GM12878 (cell line): ENCODE measurements around the gene ISLR.
A peak's percentile ranks its signal among the peaks of the same experiment; 100 is the strongest.

Experiments
- FOXK2 ChIP-seq: fragments of 450-650 bp; IDR thresholded peaks from 2 replicates; pipeline ENCODE4 v1.6.1; 2017; ENCODE audit warnings: mild to moderate bottlenecking, moderate library complexity
- GATAD2B ChIP-seq: fragments of 450-650 bp; conservative IDR thresholded peaks from 2 replicates; pipeline ENCODE4 v1.6.1; 2017; ENCODE audit warnings: low read depth, mild to moderate bottlenecking, moderate library complexity
- JUND ChIP-seq: IDR thresholded peaks from 2 replicates; pipeline ENCODE4 v1.6.1; 2012; ENCODE audit warnings: low read depth, mild to moderate bottlenecking, low read length, improper control_type of control experiment, moderate library complexity
- RAD21 ChIP-seq: IDR thresholded peaks from 2 replicates; pipeline ENCODE4 v1.6.1; 2011; ENCODE audit warnings: mild to moderate bottlenecking, low read depth, low read length, moderate library complexity; ENCODE audit not compliant: insufficient read depth
- RFX5 ChIP-seq: IDR thresholded peaks from 2 replicates; pipeline ENCODE4 v1.6.1; 2011; ENCODE audit warnings: low read depth, low read length, improper control_type of control experiment
- STAT1 ChIP-seq: fragments of 450-650 bp; conservative IDR thresholded peaks from 2 replicates; pipeline ENCODE4 v1.6.1; 2014; ENCODE audit warnings: antibody characterized with exemption, mild to moderate bottlenecking
- ZNF217 ChIP-seq: fragments of 450-650 bp; IDR thresholded peaks from 2 replicates; pipeline ENCODE4 v1.6.1; 2017; ENCODE audit warnings: antibody characterized with exemption, mild to moderate bottlenecking
- TF ChIP-seq, protein P1 (sequence below): fragments of 450-650 bp; formaldehyde crosslinking; IDR thresholded peaks from 2 replicates; pipeline ENCODE4 v1.4.0; 2020; ENCODE audit warnings: mild to moderate bottlenecking, moderate library complexity
- TF ChIP-seq, protein P2 (sequence below), 3 experiments: IDR thresholded peaks in 2 of 3; conservative IDR thresholded peaks in 1 of 3; 2 replicates each; pipeline ENCODE4 v1.5.1; 2011; ENCODE audit warnings: low read depth in 3 of 3, low read length in 3 of 3, mild to moderate bottlenecking in 3 of 3, control low read depth in 2 of 3, moderate library complexity in 2 of 3, inconsistent platforms in 1 of 3, mixed read lengths in 1 of 3; ENCODE audit not compliant: control insufficient read depth in 2 of 3, insufficient read depth in 1 of 3; ENCODE audit errors: extremely low read depth in 1 of 3
- TF ChIP-seq, protein P3 (sequence below): IDR thresholded peaks from 2 replicates; pipeline ENCODE4 v1.6.1; 2012; ENCODE audit warnings: low read depth, low read length, improper control_type of control experiment
- TF ChIP-seq, protein P4 (sequence below): fragments of 450-650 bp; IDR thresholded peaks from 2 replicates; pipeline ENCODE4 v1.6.1; 2017; ENCODE audit warnings: mild to moderate bottlenecking

DNA sequence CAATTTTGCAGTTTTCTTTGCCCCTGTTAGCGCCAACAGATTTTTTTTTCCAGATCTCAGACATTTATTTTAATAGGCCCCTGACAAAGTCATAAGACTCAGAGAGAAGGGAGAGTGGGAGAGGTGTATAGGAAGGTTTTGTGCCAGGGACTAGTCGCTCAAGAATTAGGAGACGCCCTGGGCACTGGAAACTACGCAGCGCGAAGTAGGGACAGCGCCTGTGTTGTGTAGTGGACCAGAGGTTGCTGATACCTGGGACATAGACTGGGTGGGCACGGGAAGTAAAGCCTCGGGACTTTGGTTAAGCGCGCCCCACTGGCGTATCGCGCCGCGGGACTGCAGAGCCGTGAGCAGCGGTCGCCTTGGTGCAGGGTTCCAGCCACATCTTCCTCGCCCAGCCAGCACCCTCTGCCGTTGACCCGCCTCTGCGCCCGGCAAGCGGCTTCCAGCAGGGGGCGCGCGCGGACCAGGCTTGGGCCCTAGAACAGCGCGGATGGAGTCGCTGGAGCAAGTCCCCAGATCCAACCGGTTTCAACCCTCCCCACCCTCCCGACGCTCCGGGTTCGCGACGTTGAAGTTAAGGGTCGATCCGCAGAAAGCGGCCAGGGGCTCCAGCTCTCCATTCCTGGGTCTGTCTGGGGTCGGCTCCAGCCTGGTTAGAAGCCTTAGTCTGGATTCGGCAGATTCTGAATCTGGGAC lies 46.1 kb upstream of the ISLR start:
- TF ChIP-seq JUND (no peak), ZNF217 (no peak), STAT1 (no peak), FOXK2 (no peak), RFX5 (no peak), GATAD2B (no peak), RAD21 (peak; percentile 99)
- TF ChIP-seq, protein P1, sequence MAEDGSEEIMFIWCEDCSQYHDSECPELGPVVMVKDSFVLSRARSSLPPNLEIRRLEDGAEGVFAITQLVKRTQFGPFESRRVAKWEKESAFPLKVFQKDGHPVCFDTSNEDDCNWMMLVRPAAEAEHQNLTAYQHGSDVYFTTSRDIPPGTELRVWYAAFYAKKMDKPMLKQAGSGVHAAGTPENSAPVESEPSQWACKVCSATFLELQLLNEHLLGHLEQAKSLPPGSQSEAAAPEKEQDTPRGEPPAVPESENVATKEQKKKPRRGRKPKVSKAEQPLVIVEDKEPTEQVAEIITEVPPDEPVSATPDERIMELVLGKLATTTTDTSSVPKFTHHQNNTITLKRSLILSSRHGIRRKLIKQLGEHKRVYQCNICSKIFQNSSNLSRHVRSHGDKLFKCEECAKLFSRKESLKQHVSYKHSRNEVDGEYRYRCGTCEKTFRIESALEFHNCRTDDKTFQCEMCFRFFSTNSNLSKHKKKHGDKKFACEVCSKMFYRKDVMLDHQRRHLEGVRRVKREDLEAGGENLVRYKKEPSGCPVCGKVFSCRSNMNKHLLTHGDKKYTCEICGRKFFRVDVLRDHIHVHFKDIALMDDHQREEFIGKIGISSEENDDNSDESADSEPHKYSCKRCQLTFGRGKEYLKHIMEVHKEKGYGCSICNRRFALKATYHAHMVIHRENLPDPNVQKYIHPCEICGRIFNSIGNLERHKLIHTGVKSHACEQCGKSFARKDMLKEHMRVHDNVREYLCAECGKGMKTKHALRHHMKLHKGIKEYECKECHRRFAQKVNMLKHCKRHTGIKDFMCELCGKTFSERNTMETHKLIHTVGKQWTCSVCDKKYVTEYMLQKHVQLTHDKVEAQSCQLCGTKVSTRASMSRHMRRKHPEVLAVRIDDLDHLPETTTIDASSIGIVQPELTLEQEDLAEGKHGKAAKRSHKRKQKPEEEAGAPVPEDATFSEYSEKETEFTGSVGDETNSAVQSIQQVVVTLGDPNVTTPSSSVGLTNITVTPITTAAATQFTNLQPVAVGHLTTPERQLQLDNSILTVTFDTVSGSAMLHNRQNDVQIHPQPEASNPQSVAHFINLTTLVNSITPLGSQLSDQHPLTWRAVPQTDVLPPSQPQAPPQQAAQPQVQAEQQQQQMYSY (CRISPR knock-in tag) = no peak
- TF ChIP-seq, protein P2, sequence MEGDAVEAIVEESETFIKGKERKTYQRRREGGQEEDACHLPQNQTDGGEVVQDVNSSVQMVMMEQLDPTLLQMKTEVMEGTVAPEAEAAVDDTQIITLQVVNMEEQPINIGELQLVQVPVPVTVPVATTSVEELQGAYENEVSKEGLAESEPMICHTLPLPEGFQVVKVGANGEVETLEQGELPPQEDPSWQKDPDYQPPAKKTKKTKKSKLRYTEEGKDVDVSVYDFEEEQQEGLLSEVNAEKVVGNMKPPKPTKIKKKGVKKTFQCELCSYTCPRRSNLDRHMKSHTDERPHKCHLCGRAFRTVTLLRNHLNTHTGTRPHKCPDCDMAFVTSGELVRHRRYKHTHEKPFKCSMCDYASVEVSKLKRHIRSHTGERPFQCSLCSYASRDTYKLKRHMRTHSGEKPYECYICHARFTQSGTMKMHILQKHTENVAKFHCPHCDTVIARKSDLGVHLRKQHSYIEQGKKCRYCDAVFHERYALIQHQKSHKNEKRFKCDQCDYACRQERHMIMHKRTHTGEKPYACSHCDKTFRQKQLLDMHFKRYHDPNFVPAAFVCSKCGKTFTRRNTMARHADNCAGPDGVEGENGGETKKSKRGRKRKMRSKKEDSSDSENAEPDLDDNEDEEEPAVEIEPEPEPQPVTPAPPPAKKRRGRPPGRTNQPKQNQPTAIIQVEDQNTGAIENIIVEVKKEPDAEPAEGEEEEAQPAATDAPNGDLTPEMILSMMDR (IDR thresholded peaks at IDR 0.05 in 2 of 3, conservative IDR thresholded peaks at IDR 0.05 in 1 of 3; ENCODE audit: control insufficient read depth in 2 of 3, extremely low read depth in 1 of 3, insufficient read depth in 1 of 3, low read depth in 3 of 3, low read length in 3 of 3) = peak; percentile 95 to 100 (median 99); a peak in 5 of 6 replicates
- TF ChIP-seq, protein P3, sequence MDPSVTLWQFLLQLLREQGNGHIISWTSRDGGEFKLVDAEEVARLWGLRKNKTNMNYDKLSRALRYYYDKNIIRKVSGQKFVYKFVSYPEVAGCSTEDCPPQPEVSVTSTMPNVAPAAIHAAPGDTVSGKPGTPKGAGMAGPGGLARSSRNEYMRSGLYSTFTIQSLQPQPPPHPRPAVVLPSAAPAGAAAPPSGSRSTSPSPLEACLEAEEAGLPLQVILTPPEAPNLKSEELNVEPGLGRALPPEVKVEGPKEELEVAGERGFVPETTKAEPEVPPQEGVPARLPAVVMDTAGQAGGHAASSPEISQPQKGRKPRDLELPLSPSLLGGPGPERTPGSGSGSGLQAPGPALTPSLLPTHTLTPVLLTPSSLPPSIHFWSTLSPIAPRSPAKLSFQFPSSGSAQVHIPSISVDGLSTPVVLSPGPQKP = no peak
- TF ChIP-seq, protein P4, sequence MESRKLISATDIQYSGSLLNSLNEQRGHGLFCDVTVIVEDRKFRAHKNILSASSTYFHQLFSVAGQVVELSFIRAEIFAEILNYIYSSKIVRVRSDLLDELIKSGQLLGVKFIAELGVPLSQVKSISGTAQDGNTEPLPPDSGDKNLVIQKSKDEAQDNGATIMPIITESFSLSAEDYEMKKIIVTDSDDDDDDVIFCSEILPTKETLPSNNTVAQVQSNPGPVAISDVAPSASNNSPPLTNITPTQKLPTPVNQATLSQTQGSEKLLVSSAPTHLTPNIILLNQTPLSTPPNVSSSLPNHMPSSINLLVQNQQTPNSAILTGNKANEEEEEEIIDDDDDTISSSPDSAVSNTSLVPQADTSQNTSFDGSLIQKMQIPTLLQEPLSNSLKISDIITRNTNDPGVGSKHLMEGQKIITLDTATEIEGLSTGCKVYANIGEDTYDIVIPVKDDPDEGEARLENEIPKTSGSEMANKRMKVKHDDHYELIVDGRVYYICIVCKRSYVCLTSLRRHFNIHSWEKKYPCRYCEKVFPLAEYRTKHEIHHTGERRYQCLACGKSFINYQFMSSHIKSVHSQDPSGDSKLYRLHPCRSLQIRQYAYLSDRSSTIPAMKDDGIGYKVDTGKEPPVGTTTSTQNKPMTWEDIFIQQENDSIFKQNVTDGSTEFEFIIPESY = no peak
